ELR (cell line): ENCODE data around the gene AK9.

Experiments
- DNase-seq: peaks from one replicate; pipeline ENCODE4 v3.0.0-alpha.2; 2015; ENCODE audit warnings: low read depth

Gene AK9

DNA sequence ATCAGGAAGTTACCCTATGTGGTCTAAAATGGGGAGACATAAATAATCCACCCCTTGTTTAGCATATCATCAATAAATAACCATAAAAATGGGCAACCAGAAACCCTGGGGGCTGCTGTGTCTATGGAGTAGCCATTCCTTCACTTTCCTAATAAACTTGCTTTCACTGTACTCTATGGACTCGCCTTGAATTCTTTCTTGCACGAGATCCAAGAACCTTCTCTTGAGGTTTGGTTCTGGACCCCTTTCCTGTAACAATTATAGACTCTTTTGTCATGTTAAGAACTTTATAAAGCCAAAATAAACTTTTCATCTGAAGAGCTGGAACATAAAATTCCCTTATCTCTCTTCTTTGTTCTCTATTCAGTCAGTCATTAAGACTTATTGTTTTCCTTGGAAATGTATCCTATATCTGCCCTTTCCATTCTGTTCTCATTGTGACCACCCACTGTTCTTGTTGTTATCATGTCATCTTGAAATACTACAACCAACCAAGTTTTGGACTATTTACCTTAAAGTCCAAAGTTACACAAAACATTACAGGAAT is 178.7 kb downstream of the AK9 start:
- DNase-seq, result no peak

DNA sequence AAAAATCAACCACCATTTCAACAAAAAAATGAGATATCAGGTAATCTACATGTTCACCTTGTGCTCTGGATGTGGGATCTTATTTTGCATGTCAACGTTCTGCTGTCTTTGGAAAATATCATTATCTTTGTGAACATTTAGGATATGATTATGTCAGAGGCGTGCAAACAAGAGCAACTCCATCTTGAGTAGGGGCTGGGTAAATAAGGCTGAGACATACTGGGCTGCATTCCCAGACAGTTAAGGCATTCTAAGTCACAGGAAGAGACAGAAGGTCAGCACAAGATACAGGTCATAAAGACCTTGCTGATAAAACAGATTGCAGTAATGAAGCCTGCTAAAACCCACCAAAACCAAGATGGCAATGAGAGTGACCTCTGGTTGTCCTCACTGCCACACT is 179.2 kb downstream of the AK9 start:
- DNase-seq, result no peak

DNA sequence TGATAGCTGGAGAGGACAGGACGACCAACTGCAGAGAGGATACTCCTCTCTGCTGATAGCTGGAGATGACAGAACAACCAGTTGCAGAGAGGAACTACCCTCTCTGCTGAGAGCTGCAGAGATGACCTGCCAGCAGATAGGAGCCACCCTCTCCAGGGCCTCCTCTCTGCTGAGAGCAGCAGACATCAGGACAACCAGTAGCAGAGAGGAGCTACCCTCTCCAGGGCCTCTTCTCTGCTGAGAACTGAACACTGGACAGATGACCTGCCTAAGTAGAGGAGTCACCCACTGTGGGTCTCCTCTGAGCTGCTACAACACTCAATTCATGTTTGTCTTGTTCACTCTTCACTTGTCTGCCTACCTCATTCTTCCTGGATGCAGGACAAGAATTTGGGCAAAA is 180.6 kb downstream of the AK9 start:
- DNase-seq, result no peak

DNA sequence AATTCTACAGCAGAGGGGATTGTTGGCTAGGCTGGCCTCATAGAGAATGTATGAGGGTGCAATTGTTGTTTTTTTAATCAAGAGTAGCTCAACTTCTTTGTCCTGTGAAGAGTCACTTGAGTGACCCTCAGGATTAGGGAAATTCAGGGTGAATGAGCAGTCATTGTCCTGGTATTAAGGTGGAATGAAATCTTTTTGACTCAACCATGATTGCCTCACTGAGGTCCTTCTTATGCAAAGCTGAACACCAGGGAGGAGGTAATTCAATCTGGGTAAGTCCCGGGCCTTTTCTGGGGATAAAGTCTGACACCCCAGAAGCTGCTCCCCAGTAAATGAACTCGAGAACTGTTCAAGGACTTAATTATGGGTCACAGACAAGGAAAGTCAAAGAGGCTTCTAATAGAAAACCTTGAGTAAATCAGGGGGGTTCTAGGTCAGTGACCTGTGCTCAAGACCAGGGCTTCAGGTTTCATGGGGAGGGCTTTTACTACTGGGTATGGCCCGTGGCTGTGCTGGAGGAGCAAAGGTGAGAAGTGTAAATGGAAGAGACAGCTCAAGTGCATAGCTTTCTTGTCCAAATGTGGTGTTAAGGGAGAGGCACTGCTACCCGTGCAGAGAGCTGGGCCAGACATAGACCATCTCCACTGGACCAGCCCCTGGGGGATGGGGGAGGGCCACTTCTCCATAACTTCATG is 182.7 kb downstream of the AK9 start:
- DNase-seq, result no peak

DNA sequence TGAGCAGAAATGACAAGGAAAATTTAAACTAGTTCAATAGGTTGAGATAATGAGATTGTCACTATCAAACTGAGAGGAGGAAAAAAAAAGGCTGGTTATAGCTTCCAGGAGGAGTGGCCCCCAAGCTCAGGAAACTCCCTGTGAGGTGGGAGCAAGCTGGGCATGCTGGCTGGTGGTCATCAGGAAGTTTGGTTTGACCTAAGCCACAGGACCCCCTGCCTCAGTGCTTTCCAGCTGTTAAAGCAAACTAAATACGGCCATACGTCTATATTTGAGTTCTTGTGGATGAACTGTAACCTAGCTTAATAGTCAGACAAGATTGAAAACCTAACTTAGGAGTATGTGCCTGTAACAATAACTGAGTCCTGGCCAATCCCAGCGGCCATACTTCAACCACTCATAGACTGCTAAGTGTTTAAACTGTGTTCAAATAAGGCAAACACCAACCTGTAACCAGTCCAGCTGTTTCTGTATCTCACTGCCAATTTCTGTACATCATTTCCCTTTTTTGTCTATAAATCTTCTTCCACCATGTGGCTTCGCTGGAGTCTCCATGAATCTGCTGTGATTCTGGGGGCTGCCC is 183.4 kb downstream of the AK9 start:
- no peak for DNase-seq

DNA sequence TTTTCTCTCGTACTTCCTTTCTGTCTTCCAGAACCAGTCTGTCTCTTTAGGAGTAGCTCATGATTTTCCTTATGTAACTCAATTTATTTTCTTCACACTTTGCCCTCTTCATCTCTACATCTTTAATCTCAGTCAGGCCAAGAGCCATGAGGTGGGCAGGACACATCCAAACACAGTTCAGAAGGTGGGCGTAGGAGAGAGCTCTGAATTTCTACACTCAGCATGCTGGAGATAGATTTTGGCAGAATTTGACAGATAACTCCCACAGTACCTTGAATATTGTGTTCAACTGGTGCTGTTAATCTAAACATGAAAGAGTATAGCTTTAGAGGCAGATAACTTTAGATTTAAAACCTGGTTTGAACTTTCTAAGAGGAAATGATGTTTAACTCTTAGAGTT is 184.2 kb downstream of the AK9 start:
- DNase-seq, result no peak

DNA sequence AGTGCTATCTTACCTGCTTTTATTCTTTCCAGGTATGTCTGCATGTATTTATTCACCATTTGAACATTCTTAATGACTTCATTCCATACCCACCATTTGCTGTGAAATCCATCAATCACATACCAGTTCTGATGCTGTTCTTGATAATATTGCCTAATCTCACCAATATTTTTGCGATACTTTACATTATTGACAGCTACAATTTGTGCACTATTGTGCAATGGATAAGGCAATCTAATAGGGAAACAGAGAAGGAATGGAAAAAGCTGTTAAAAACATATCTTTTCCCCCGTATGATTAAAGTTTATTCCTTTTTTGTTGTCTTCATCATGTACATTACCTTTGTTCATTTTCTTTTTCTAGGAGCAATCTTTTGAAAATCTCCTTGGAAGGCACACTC is 184.7 kb downstream of the AK9 start:
- DNase-seq, result no peak

DNA sequence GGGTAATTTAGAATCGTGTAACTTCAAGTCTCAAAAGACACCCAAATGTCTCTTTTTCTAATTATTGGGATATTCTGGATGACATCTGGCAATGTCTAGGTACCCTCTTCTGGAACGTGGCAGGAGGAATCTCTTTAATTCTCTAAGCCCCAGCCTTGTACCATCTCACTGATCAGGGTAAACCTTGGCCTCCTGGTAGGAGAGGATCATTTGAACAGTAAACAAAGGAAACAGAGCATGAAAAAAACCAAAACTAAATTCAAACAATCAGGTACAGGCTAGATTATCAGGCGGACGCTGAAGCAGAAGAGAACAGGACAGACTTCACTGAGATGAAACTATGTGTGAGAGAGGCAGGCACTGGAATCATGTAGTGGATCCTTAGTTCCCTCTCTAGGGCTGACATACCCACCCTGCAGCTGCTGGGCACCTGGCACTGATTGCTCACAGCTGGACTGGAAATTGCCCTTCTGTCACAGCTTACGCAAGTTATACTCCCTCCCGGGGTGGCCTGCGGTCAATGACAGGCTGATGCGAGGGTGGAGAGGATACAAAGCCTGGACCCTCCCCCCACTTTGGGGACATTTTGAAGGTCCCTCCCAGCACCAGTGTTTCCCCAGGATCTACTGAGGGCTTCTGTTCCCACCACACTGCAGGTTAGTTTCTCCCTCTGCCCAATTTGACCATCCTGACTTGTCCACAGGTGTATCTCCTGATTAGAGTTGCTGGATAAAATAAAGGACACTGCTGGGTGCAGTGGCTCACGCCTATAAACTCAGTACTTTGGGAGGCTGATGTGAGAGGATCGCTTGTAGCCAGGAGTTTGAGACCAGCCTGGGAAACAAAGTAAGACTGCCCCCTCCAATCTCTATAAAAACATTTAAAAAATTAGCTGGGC is 187.4 kb downstream of the AK9 start:
- DNase-seq, result no peak

DNA sequence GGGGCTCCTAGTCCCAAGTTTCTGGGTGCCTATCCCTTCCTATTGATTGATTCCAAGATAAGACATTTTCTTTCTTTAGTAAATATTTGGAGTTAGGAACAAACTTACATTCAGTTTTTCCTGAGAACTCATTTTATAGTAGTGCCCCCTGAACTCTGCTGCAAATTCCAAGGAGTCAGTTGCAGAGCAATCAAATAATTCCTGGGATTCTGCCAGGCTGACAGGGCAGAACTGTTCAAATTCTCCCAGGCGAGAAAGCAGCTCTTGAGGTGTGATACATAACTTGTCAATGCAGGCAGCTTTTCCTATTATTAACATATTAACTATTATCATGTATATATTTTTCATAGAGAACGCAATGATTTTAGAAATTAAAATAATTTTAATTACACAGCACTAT is 192.1 kb downstream of the AK9 start:
- DNase-seq, result no peak

DNA sequence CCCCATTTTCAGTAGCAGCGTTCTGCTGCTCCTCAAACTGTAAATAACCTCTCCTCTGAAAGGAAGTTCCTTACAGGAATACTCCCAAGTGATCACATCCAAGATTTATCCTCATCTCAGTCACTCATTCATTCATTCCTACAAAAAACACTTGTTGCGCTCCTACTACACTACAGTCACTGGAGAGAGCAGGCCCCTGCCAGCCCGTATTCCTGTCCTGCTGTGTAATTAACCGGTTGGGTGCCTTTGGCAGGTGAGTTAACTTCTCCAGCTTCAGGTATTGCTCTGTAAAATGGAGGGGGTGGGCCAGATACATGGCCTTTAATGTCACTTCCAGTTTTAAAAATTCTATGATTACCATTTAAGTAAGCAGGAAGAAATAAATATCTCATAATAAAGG is 192.9 kb downstream of the AK9 start:
- DNase-seq, result no peak

DNA sequence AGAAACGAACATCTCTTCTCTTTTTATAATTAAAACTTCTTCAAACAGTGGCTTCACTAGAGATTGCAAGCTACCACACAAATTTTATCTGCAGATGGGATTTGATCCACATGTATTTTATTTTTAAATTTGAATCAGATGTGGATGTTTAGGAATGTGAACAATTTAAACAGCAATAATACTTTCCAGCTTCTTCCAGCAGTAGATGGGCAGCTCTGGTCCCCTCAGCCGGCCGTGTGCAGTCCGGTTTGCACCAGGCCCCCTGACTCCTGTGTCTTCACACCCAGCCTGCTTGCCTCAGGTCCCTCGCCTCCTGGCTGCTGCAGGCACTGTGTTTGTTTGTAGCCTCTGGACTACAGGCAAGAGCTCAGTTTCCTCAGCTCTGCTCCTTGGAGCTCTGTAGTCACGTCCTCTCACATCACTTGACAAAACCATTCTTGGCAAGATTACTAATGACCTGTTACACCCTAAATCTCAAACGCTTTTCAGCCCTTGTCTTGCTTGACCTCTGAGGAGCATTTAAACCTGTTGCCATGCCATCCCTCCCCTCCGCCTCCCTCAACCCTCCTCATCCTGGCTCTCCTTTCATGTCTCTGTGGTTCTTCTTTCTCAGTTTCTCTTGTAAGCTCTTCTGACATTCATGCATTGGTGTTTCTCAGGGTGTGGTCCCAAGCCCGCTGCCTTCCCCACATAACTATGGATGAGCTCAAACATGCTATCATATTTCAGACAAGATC is 194.8 kb downstream of the AK9 start:
- no peak for DNase-seq

DNA sequence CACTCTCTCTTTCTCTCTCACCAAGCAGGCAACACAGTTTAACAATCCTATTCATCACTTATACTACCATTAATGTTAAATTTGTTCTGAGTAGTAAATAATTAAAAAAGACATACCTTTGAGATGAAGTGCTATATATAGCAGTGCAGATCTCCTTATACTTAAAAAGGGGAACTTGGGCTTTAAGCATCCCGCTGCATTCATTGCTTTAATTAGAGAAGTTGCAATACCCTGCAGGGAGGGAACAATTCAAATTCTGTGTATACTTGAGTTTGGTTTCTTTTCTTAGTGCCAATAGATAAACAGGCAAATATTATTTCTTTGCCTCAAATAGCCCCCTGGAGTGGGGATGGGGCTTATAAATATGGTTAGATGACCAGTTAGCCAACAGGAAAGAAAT is 197.1 kb downstream of the AK9 start:
- DNase-seq, result no peak

DNA sequence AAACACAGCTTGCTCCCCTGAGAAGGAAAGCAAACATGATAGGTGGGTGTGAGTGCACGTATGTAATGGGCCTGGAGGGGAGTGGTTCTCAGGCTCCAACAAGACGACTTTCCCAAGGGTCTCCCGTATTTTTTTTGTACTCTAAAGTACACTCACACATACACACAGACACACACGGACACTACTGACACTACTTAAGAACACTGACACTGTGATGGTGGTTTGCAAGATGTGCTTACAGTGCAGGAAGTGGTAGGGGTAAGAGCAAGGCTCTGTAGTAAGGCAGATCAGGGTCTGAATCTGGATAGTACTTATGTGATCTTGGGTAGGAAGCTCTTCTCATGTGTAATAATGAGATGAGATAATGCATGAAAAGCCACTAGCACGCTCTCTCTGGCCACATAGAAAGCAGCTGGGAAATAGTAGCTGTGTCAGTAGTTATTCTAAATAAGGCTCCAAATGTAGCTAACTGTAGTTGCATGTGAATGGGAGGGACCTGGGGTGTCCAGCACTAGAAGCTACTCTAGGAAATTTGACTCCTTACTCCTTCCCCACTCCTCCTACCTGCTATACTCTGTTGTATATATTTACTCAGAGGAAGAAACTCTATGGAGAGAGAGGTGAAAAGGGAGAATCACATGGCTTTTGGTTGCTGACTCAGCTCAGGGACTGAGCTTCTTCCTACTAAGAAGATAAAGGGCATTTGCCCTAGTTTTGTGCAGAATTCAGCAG is 199.6 kb downstream of the AK9 start:
- no peak for DNase-seq

DNA sequence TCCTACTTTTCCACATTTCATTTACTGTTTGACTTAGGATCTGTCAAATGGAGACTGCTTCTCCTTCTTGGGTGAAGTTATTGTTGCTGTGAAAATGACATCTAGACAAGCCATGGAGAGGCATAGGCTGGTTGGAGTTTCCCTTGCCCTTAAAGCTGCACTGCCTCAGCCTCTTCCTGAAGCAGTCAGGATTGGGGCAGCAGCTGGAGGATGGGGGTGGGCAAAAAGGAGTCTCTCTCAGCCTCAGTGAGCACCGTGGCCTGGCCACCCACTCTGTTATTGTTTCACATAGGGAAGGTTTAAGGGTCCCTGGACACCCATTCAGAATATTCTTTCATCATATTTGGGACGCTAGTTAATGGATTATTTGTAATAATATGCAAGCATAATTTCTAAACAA is 200.3 kb downstream of the AK9 start:
- no peak for DNase-seq

DNA sequence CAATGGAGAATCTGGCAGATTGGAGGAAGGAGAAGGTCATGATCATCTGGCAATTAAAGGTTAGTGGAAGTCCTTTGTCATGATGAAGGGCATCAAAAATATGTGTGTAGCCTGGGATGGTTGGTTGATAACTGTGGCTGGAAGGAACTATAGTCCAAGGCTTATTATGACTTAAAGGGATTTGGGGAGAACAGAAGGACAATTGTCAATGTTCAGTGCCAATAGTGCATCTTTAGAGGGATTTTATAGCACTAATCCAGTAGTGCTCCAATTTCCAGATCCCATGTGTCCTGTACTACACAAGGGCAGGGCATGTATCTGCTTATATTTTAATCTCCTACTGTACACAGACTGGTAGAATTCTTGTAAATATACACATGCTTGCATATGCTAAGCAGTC is 203.0 kb downstream of the AK9 start:
- no peak for DNase-seq

DNA sequence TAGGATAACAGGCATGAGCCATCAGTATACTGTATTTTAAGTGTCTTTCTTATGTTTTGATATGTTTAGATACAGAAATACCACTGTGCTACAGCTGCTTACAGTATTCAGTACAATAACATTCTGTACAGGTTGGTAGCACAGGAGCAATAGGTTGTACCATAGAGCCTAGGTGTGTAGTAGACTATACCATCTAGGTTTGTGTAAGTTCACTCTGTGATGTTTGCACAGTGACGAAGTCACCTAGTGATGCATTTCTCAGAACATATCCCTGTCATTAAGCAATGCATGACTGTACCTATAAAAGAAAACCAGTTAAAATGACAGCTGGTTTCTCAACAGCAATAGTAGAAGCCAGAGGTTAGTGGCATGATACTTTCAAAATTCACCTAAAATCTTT is 204.9 kb downstream of the AK9 start:
- DNase-seq, result no peak

DNA sequence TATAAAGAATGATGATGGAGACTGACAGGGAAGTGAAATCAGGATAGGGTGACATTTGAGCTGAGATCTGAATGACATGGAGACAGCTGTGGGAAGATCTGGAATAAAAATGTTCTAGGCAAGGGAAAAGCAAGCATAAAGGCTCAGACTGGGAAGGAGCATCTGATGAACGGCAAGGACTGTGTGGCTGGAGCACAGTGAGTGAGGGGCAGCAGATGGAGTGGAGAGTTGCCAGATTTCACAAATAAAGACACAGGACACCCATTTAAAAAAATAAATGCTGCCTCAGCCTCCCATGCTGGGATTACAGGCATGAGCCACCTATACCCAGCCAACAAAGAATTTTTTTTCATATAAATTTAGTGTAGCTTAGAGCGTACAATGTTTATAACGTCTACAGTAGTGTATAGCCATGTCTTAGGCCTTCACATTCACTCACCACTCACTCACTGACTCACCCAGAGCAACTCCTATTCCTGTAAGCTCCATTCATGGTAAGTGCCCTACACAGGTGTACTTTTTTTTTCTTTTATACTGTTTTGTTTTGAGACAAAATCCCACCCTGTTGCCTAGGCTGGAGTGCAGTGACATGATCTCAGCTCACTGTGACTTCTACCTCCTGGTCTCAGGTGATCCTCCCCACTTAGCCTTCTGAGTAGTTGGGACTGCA is 205.6 kb downstream of the AK9 start:
- DNase-seq, result no peak

DNA sequence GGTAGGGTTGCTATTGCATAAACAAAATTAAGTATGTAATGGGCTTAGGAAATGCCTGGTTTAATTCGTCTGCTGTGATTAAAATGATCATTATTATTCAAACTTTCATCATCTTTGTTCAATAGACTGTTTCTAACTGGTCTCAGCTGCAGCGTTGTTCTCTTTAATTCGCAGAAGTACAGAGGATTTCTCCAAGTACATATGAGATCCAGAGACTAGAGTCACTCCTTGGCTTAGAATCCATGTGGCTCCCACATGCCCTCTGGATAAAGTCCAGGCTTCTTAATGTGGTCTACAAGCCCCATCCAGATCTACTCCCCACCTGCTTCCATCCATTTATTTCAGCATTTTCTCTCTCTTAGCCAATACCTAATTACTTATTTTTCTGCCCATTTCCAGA is 206.9 kb downstream of the AK9 start:
- DNase-seq, result no peak

DNA sequence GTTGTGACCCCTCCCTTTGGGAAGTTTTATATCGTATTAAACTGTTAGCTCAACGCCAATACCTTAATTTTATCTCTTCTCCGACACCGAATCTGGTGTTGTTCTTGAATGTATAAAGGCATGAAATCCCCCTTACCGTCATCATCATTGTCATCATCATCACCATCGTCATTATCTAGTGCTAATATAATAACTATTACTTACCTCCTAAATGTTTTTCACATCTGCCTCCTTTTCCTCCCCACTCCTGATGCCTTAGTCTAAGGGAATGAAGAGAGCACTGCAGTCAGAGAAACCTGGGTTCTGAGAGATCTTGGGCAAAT is 207.3 kb downstream of the AK9 start:
- DNase-seq, result no peak

DNA sequence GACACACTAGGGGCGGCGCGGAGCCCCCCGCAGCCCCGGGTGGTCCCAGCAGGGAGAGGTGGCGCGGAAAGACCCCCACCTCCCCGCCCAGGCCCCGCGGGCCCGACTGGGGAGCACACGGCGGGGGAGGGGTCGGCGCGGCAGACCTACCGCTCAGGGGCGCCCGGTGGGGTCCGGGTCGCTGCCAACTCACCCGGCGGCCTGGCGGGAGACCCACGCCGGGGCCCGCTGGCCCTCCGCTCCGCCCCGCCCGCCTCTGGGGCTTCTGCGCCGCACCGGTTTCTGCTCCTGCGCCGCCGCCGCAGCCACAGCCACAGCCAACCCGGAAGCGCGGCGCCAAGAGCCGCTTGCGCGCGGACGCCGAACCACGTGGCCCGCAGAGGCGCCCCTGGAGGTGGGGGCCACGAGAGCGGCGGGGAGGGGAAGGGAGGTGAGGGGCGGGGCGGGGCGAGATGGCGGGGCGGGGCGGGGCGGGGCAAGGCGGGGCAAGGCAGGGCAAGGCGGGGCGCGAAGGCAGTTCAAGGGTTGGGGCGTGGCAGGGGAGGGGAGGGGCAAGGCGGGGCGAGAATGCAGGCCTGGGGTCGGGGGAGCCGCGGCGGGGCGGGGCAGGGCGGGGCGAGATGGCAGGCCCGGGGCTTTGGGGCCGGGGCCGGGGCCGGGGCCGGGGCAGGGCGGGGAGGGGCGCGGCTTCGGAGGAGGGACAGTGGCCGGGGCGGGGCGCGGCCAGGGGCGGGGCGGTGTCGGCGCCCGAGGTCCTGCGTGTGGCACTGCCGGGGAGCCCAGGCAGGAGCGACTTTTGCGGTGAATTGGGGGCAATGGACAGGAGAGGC is 207.9 kb downstream of the AK9 start, which contains the start of gene ZBTB24:
TSS of gene ZBTB24 (minus strand) at position 315 of the 830 bp plus-strand sequence. CDS start 1,193 bp downstream, outside the sequence.
- DNase-seq, result peak; percentile 92
